Measurements from ENCODE around the gene FKBP4. TPM values are rescaled to one million over a fixed set of nuclear protein-coding genes. Genes with fewer than 3 reads are reported as not detected.
A peak's percentile ranks its signal among the peaks of the same experiment; 100 is the strongest.

Gene FKBP4
- total RNA-seq, 1 experiment from 2014 or later: 118 TPM

DNA sequence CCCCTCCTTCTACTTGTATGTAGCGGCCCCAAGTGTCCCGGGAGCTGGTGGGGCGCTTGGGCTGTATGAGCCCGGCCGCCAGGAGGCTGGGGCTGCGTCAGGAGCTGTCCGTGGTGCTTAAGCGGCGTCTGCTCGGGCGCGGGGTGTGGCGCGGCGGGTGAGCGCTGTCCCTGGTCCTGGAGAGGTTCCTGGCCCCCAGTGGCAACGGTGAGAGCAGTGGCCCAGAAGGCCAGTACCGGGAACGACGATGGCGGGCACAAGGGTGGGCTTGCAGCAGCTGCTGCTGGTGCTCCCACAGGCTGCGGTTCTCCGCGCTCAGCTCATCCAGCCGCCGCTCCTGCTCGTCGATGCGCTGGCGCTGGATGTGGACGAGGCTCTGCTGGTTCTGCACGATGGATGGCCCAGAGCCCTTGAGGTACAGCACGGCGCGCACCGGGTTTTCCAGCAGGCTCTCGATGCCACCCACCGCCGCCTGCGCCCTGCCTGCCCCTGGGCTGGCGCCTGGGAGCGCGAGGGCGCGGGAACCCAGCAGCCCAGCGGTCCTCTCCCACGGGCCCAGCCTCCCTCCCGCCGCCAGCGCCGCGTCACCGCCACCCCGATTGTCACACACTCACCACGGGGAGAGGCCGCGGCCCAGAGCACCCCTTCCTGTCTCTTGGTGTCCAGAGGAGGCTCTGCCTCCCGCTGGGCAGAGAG, 41.9 kb upstream of the FKBP4 start:
- POLR2A ChIA-PET: no interaction called here
- no peaks in the 10 kb centered on the region for H3K36me3 ChIP-seq (ENCODE audit: control insufficient read depth, insufficient read depth, low read length)
- no peaks in the 10 kb centered on the region for H3K9me3 Mint-ChIP-seq (ENCODE audit: unreplicated experiment)
- H3K4me1 Mint-ChIP-seq (ENCODE audit: low read depth, unreplicated experiment): peaks cover 5% of the 10 kb centered on the region
- no peaks in the 10 kb centered on the region for H3K27me3 ChIP-seq (replicated peaks; ENCODE audit: control insufficient read depth, insufficient read depth, low read length)
- no peak overlapping the region for H3K27ac Mint-ChIP-seq (ENCODE audit: unreplicated experiment)
- H3K9me3 ChIP-seq: peaks cover 6% of the 10 kb centered on the region
- CTCF ChIA-PET: interaction anchor here (0.7 kb wide), 1 partner anchor 31 kb away, joined by 6 read pairs; no protein-coding TSS in a partner anchor
- H3K4me3 Mint-ChIP-seq (ENCODE audit: unreplicated experiment): no peak overlapping the region
- no peaks in the 10 kb centered on the region for H3K36me3 Mint-ChIP-seq (ENCODE audit: insufficient read depth, unreplicated experiment)
- BruUV-seq (replicated peaks): no TSS peak
- DNase-seq: peak; percentile 75 to 92
- H3K4me3 ChIP-seq (ENCODE audit: low read depth, low read length): no peak overlapping the region
- H3K27me3 Mint-ChIP-seq (ENCODE audit: insufficient read depth, unreplicated experiment): peaks cover 44% of the 10 kb centered on the region
- intact Hi-C loops (cut with micrococcal nuclease; ENCODE audit: unreplicated experiment): no loop called here
- TF ChIP-seq, protein P1, sequence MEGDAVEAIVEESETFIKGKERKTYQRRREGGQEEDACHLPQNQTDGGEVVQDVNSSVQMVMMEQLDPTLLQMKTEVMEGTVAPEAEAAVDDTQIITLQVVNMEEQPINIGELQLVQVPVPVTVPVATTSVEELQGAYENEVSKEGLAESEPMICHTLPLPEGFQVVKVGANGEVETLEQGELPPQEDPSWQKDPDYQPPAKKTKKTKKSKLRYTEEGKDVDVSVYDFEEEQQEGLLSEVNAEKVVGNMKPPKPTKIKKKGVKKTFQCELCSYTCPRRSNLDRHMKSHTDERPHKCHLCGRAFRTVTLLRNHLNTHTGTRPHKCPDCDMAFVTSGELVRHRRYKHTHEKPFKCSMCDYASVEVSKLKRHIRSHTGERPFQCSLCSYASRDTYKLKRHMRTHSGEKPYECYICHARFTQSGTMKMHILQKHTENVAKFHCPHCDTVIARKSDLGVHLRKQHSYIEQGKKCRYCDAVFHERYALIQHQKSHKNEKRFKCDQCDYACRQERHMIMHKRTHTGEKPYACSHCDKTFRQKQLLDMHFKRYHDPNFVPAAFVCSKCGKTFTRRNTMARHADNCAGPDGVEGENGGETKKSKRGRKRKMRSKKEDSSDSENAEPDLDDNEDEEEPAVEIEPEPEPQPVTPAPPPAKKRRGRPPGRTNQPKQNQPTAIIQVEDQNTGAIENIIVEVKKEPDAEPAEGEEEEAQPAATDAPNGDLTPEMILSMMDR (IDR thresholded peaks at IDR 0.05; ENCODE audit: insufficient read depth in 1 of 2, low read depth in 1 of 2, low read length in 1 of 2, severe bottlenecking in 1 of 2, unreplicated experiment in 1 of 2): peak in 1 of 2 experiments; percentile 30
- no peaks in the 10 kb centered on the region for H3K4me1 ChIP-seq

DNA sequence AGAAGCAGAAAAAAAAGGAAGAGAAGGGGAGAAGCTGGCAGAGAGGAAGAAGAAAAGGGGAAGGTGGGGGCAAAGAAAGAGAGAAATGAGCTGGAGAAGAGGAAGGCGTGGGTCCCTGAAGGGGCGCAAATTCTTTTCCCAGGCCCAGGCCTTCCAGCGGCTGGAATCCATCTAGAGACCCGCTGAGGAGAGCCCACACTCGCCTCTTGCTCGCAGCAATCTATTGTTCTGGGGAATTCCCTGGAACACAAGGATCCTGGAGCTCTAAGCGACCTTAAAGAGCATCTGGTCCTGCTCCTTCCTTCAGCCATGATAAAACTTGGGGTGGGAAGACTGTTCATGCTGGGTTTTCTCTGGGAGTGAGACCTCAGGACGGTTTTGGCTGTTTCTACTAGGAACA, 41.2 kb upstream of the FKBP4 start:
- Histone ChIP-seq H3K9me3 (peaks cover 6% of the 10 kb centered on the region), H3K4me3 (ENCODE audit: low read depth, low read length) (no peak overlapping the region), H3K36me3 (ENCODE audit: control insufficient read depth, insufficient read depth, low read length) (no peaks in the 10 kb centered on the region), H3K27me3 (replicated peaks; ENCODE audit: control insufficient read depth, insufficient read depth, low read length) (no peaks in the 10 kb centered on the region), H3K4me1 (no peaks in the 10 kb centered on the region)
- peaks cover 43% of the 10 kb centered on the region for H3K27me3 Mint-ChIP-seq (ENCODE audit: insufficient read depth, unreplicated experiment)
- H3K36me3 Mint-ChIP-seq (ENCODE audit: insufficient read depth, unreplicated experiment): no peaks in the 10 kb centered on the region
- CTCF ChIA-PET: no interaction called here
- no TSS peak for BruUV-seq (replicated peaks)
- H3K4me3 Mint-ChIP-seq (ENCODE audit: unreplicated experiment): no peak overlapping the region
- no peak for DNase-seq
- intact Hi-C loops (cut with micrococcal nuclease; ENCODE audit: unreplicated experiment): no loop called here
- H3K4me1 Mint-ChIP-seq (ENCODE audit: low read depth, unreplicated experiment): peaks cover 5% of the 10 kb centered on the region
- no peaks in the 10 kb centered on the region for H3K9me3 Mint-ChIP-seq (ENCODE audit: unreplicated experiment)
- POLR2A ChIA-PET: no interaction called here
- no peak overlapping the region for H3K27ac Mint-ChIP-seq (ENCODE audit: unreplicated experiment)
- TF ChIP-seq, protein P1 (IDR thresholded peaks at IDR 0.05; ENCODE audit: insufficient read depth in 1 of 2, low read depth in 1 of 2, low read length in 1 of 2, severe bottlenecking in 1 of 2, unreplicated experiment in 1 of 2): no peak

DNA sequence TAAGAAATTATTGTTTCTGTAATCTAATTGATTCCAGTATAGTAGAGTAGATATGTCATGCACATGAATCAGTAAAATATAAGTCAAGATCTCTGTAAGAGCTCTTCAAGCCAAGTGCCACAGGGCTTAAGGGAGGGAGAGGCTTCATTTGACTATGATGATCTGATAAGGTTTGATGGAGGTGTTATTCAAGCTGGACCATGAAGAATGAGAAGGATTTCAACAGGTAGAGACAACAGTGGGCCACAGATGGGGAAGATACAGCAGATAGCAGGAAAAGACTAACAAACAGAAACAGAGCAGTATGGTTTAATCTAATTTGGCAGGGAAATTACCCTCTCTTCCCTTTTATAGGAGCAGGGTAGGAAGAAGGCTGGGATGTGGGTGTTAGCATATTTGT, 40.6 kb upstream of the FKBP4 start:
- H3K27ac Mint-ChIP-seq (ENCODE audit: unreplicated experiment): no peak overlapping the region
- peaks cover 39% of the 10 kb centered on the region for H3K27me3 Mint-ChIP-seq (ENCODE audit: insufficient read depth, unreplicated experiment)
- peaks cover 6% of the 10 kb centered on the region for H3K9me3 ChIP-seq
- H3K36me3 Mint-ChIP-seq (ENCODE audit: insufficient read depth, unreplicated experiment): no peaks in the 10 kb centered on the region
- ChIA-PET POLR2A (no interaction called here), CTCF (no interaction called here)
- no peaks in the 10 kb centered on the region for H3K27me3 ChIP-seq (replicated peaks; ENCODE audit: control insufficient read depth, insufficient read depth, low read length)
- H3K4me1 ChIP-seq: no peaks in the 10 kb centered on the region
- no peaks in the 10 kb centered on the region for H3K36me3 ChIP-seq (ENCODE audit: control insufficient read depth, insufficient read depth, low read length)
- no TSS peak for BruUV-seq (replicated peaks)
- H3K4me3 ChIP-seq (ENCODE audit: low read depth, low read length): no peak overlapping the region
- intact Hi-C loops (cut with micrococcal nuclease; ENCODE audit: unreplicated experiment): no loop called here
- TF ChIP-seq, protein P1 (IDR thresholded peaks at IDR 0.05; ENCODE audit: insufficient read depth in 1 of 2, low read depth in 1 of 2, low read length in 1 of 2, severe bottlenecking in 1 of 2, unreplicated experiment in 1 of 2): no peak
- H3K4me3 Mint-ChIP-seq (ENCODE audit: unreplicated experiment): no peak overlapping the region
- DNase-seq: no peak
- peaks cover 5% of the 10 kb centered on the region for H3K4me1 Mint-ChIP-seq (ENCODE audit: low read depth, unreplicated experiment)
- no peaks in the 10 kb centered on the region for H3K9me3 Mint-ChIP-seq (ENCODE audit: unreplicated experiment)
